Loucy (cell line): ENCODE results near the gene SCYL1.
A peak's percentile ranks its signal among the peaks of the same experiment; 100 is the strongest.

Experiments
- H2AFZ ChIP-seq: fragments of 200-600 bp; sonication (generic); 2 replicates; pipeline ENCODE4 v1.6.0; 2016; ENCODE audit warnings: antibody characterized with exemption, mild to moderate bottlenecking, low read length, moderate library complexity
- H3F3A ChIP-seq: fragments of 200-600 bp; 2 replicates; pipeline ENCODE4 v1.6.0; 2016; ENCODE audit warnings: antibody characterized with exemption, low read depth, mild to moderate bottlenecking
- H3K27me3 ChIP-seq: fragments of 200-600 bp; sonication (generic); 2 replicates; pipeline ENCODE4 v1.6.1; 2014; ENCODE audit warnings: low read length, mild to moderate bottlenecking; ENCODE audit not compliant: insufficient read depth, poor library complexity, severe bottlenecking
- H3K36me3 ChIP-seq: fragments of 200-600 bp; sonication (generic); 2 replicates; pipeline ENCODE4 v1.6.1; 2016; ENCODE audit warnings: low read length; ENCODE audit not compliant: insufficient read depth
- H3K4me1 ChIP-seq: fragments of 200-600 bp; sonication (generic); 2 replicates; pipeline ENCODE4 v1.5.1; 2014; ENCODE audit warnings: low read length, mild to moderate bottlenecking; ENCODE audit not compliant: insufficient read depth, poor library complexity, severe bottlenecking
- H3K4me2 ChIP-seq: fragments of 200-600 bp; sonication (generic); 2 replicates; pipeline ENCODE4 v1.6.0; 2014; ENCODE audit warnings: antibody characterized with exemption, low read length, low read depth, mild to moderate bottlenecking; ENCODE audit not compliant: poor library complexity, severe bottlenecking
- H3K4me3 ChIP-seq: fragments of 200-600 bp; sonication (generic); 2 replicates; pipeline ENCODE4 v1.5.1; 2014; ENCODE audit warnings: low read length, mild to moderate bottlenecking, mixed read lengths; ENCODE audit not compliant: poor library complexity, severe bottlenecking
- H3K79me2 ChIP-seq: fragments of 200-600 bp; sonication (generic); 2 replicates; pipeline ENCODE4 v1.6.1; 2014; ENCODE audit warnings: low read length; ENCODE audit not compliant: insufficient read depth
- H3K9ac ChIP-seq: fragments of 200-600 bp; sonication (generic); 2 replicates; pipeline ENCODE4 v1.6.0; 2014; ENCODE audit warnings: mild to moderate bottlenecking, low read depth, low read length, moderate library complexity; ENCODE audit not compliant: poor library complexity, severe bottlenecking
- H3K9me2 ChIP-seq: fragments of 200-600 bp; sonication (generic); replicated peaks from 2 replicates; pipeline ENCODE4 v1.6.1; 2016; ENCODE audit warnings: low read depth, low read length, mixed read lengths
- H3K9me3 ChIP-seq: fragments of 200-600 bp; sonication (generic); 2 replicates; pipeline ENCODE4 v1.6.1; 2014; ENCODE audit warnings: mild to moderate bottlenecking, antibody characterized with exemption, low read length, low read depth; ENCODE audit not compliant: insufficient read depth
- H4K20me1 ChIP-seq: fragments of 200-600 bp; sonication (generic); 2 replicates; pipeline ENCODE4 v1.6.0; 2014; ENCODE audit warnings: antibody characterized with exemption, low read length, mild to moderate bottlenecking; ENCODE audit not compliant: insufficient read depth, poor library complexity, severe bottlenecking
- CTCF ChIP-seq: fragments of 200-600 bp; sonication (generic); conservative IDR thresholded peaks from 2 replicates; pipeline ENCODE4 v1.5.1; 2014; ENCODE audit warnings: mild to moderate bottlenecking, antibody characterized with exemption, low read length
- EZH2phosphoT487 ChIP-seq: fragments of 200-600 bp; IDR thresholded peaks from 2 replicates; pipeline ENCODE4 v1.6.1; 2018; ENCODE audit warnings: antibody characterized with exemption, mild to moderate bottlenecking, moderate library complexity, borderline replicate concordance

Gene SCYL1

GRCh38 chr11:65576232-65576866 lies 51.5 kb downstream of the SCYL1 start:
- Histone ChIP-seq H3K4me2 (peak overlapping the region; percentile 85), H2AFZ (no peak overlapping the region)

GRCh38 chr11:65576867-65577755 lies 52.2 kb downstream of the SCYL1 start:
- Histone ChIP-seq H3K36me3 (no peaks in the 10 kb centered on the region), H3K79me2 (peaks cover 34% of the 10 kb centered on the region), H3K27me3 (no peaks in the 10 kb centered on the region), H3K9me3 (no peaks in the 10 kb centered on the region), H3K9ac (peak overlapping the region; percentile 79), H3K4me3 (peak overlapping the region; percentile 75), H2AFZ (no peak overlapping the region), H3K4me1 (peaks cover 42% of the 10 kb centered on the region), H3F3A (peaks cover 11% of the 10 kb centered on the region), H4K20me1 (peaks cover 12% of the 10 kb centered on the region), H3K4me2 (peak overlapping the region; percentile 85), H3K9me2 (no peaks in the 10 kb centered on the region)
- no peak for TF ChIP-seq EZH2phosphoT487
- no peak for TF ChIP-seq CTCF

More at GRCh38 chr11:65576232-65576866, 51.5 kb downstream of the SCYL1 start:
- peaks cover 40% of the 10 kb centered on the region for H3K79me2 ChIP-seq
- H3K9ac ChIP-seq, result peak overlapping the region; percentile 79
- peaks cover 46% of the 10 kb centered on the region for H3K4me1 ChIP-seq
- peaks cover 17% of the 10 kb centered on the region for H4K20me1 ChIP-seq
- H3K36me3 ChIP-seq, result no peaks in the 10 kb centered on the region
- H3F3A ChIP-seq, result peaks cover 11% of the 10 kb centered on the region
- peak overlapping the region; percentile 75 for H3K4me3 ChIP-seq
- no peaks in the 10 kb centered on the region for H3K9me2 ChIP-seq
- TF ChIP-seq CTCF (no peak), EZH2phosphoT487 (no peak)
- no peaks in the 10 kb centered on the region for H3K27me3 ChIP-seq
- no peaks in the 10 kb centered on the region for H3K9me3 ChIP-seq

DNA sequence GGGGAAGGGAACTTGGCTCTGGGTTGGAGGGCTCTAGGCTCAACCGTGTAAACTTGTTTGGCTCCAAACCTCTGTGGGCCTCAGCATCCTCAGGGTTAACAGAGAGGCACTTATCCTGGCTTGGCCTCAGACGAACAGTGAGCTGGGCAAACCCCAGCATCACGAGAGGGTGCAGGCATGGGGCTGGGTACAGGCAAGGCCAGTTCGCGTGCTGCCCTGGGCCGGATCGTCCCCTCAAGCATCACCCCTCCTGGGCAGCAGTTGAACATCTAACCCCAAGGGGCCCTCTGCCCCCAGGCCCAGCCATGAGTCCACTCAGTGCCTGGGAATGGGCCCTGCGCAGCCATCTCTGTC lies 52.9 kb downstream of the SCYL1 start:
- Histone ChIP-seq H4K20me1 (peaks cover 12% of the 10 kb centered on the region), H3F3A (peaks cover 11% of the 10 kb centered on the region), H3K4me2 (peak overlapping the region; percentile 85), H3K9me2 (no peaks in the 10 kb centered on the region), H3K4me1 (peaks cover 42% of the 10 kb centered on the region), H3K27me3 (no peaks in the 10 kb centered on the region), H3K79me2 (peaks cover 30% of the 10 kb centered on the region), H3K9ac (no peak overlapping the region), H3K36me3 (no peaks in the 10 kb centered on the region), H3K9me3 (no peaks in the 10 kb centered on the region), H2AFZ (no peak overlapping the region), H3K4me3 (peak overlapping the region; percentile 75)
- no peak for TF ChIP-seq CTCF
- TF ChIP-seq EZH2phosphoT487, result no peak
